Uterus (tissue), 4 donors: Measurements from ENCODE around the gene CUL4A. TPM values are rescaled to one million over a fixed set of nuclear protein-coding genes. Genes with fewer than 3 reads are reported as not detected.

Experiments
- DNase-seq, 2 donors: peaks; one replicate each; pipeline ENCODE4 v3.0.0-alpha.2; 2019 to 2020
- H3K27ac ChIP-seq, 2 donors: fragments of 200-600 bp; sonication (generic); 1 replicate in 1 of 2; 2 replicates in 1 of 2; pipeline ENCODE4 v1.5.1; 2016 to 2018
- H3K27me3 ChIP-seq, 2 donors: fragments of 200-600 bp; sonication (generic); one replicate each; pipeline ENCODE4 v1.5.1; 2018 to 2019; ENCODE audit warnings: control low read depth in 1 of 2
- H3K36me3 ChIP-seq, 2 donors: fragments of 200-600 bp; sonication (generic); one replicate each; pipeline ENCODE4 v1.5.1; 2019; ENCODE audit warnings: control low read depth in 1 of 2
- H3K4me1 ChIP-seq, 2 donors: fragments of 200-600 bp; sonication (generic); one replicate each; pipeline ENCODE4 v1.5.1; 2018 to 2019; ENCODE audit warnings: control low read depth in 1 of 2
- H3K4me3 ChIP-seq, 2 donors: fragments of 200-600 bp; sonication (generic); 1 replicate in 1 of 2; 2 replicates in 1 of 2; pipeline ENCODE4 v1.5.1; 2018 to 2019; ENCODE audit warnings: mild to moderate bottlenecking in 1 of 2
- H3K9me3 ChIP-seq, 2 donors: fragments of 200-600 bp; sonication (generic); one replicate each; pipeline ENCODE4 v1.5.1; 2019; ENCODE audit warnings: control low read depth in 1 of 2
- POLR2A ChIP-seq, 2 donors: fragments of 450-650 bp; IDR thresholded peaks; one replicate each; pipeline ENCODE4 v1.6.1; 2016; ENCODE audit warnings: antibody characterized with exemption in 2 of 2, mild to moderate bottlenecking in 1 of 2, moderate library complexity in 1 of 2
- intact Hi-C: fragments of 100-400 bp; cut with DNase I; formaldehyde crosslinking; loops from one replicate; pipeline ENCODE4 v1.15.1; 2023; ENCODE audit warnings: low total_unique reads
- total RNA-seq, 4 donors: library from RNA; depleted of rRNA in 3 of 4; stranded (reverse); fragments of >200 nt in 3 of 4; gene quantifications; one replicate each; pipeline versions ENCODE4 v1.1.0 to v1.2.4, GENCODE V29; 2014 to 2023
- TF ChIP-seq, protein P1 (sequence below), 4 experiments: fragments of 200-600 bp in 2 of 4; fragments of 450-650 bp in 2 of 4; sonication (generic) in 2 of 4; IDR thresholded peaks; one replicate each; pipeline ENCODE4 v1.5.1; 2016 to 2019; ENCODE audit warnings: antibody characterized with exemption in 4 of 4, mild to moderate bottlenecking in 2 of 4, moderate library complexity in 1 of 4
- donor health status: DM: yes; HTN: yes; CAD: no.

Gene CUL4A
- total RNA-seq, 4 donors from 2014 or later = 34.3 to 110 (median 66.1) TPM

DNA sequence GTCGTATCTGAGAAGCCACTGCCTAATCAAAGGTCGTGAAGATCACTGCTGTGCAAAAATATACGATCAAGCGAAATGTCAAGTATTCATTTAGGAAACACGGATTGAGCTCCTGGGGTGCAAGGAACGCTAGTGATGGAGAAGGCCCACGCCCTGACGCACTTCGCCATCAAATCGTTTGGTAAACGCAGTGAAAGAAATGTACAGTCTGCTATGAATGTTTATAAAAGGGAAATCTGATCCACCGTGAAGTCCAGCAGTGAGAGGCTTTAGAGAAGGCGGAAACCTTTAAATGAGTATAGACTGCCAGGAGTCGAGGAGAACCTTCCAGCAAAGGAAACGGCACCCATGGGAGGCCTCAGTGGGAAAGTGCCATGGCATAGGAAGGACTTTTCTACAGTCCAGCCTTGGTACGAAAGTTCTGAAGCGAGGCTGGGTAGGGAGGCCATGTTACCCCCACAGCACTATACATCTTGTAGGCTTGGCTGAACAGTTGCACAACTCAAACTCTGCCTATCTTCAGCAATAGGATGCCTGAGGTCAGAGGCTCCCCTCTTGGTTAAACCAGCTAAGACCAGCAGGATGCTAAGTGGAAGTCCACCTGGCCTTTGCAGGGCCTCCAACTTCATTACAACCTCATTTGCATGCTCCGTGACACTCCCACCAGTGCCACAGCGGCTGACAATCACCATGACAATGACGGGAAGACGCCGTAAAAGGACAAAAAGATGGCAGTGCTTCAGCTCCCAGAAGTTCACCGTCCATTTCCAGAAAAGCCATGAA is 21.3 kb upstream of the CUL4A start:
- intact Hi-C loops = no loop called here
- Histone ChIP-seq H3K27me3 (no peaks in the 10 kb centered on the region), H3K4me3 (no peak overlapping the region), H3K4me1 (no peaks in the 10 kb centered on the region), H3K9me3 (no peaks in the 10 kb centered on the region), H3K36me3 (no peaks in the 10 kb centered on the region), H3K27ac (no peak overlapping the region)
- TF ChIP-seq, protein P1, sequence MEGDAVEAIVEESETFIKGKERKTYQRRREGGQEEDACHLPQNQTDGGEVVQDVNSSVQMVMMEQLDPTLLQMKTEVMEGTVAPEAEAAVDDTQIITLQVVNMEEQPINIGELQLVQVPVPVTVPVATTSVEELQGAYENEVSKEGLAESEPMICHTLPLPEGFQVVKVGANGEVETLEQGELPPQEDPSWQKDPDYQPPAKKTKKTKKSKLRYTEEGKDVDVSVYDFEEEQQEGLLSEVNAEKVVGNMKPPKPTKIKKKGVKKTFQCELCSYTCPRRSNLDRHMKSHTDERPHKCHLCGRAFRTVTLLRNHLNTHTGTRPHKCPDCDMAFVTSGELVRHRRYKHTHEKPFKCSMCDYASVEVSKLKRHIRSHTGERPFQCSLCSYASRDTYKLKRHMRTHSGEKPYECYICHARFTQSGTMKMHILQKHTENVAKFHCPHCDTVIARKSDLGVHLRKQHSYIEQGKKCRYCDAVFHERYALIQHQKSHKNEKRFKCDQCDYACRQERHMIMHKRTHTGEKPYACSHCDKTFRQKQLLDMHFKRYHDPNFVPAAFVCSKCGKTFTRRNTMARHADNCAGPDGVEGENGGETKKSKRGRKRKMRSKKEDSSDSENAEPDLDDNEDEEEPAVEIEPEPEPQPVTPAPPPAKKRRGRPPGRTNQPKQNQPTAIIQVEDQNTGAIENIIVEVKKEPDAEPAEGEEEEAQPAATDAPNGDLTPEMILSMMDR (IDR thresholded peaks at IDR 0.05) = no peak
- no peak for TF ChIP-seq POLR2A (IDR thresholded peaks at IDR 0.05)
- no peak for DNase-seq

DNA sequence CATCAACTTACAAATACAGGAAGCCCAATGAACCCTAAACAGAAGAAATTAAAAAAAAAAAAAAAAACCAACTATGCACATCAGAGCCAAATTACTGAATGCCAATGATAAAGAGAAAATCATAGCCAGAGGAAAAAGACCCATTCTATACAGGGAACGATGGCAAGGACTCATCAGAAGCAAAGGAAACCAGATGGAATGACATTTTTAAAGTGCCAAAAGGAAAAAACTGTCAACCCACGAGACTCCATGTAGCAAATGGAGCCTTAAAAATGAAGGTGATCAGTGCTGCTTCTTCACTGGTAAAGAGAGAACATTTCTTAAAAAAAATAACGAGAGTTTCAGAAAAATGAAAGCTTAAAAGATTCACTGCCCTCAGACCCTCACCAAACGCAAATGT is 19.2 kb upstream of the CUL4A start:
- H3K9me3 ChIP-seq = no peaks in the 10 kb centered on the region
- H3K4me1 ChIP-seq = no peaks in the 10 kb centered on the region
- H3K4me3 ChIP-seq = no peak overlapping the region
- TF ChIP-seq POLR2A (IDR thresholded peaks at IDR 0.05) = no peak
- TF ChIP-seq, protein P1 (IDR thresholded peaks at IDR 0.05) = no peak
- intact Hi-C loops = no loop called here
- H3K27ac ChIP-seq = no peak overlapping the region
- no peaks in the 10 kb centered on the region for H3K27me3 ChIP-seq
- no peak for DNase-seq
- no peaks in the 10 kb centered on the region for H3K36me3 ChIP-seq

DNA sequence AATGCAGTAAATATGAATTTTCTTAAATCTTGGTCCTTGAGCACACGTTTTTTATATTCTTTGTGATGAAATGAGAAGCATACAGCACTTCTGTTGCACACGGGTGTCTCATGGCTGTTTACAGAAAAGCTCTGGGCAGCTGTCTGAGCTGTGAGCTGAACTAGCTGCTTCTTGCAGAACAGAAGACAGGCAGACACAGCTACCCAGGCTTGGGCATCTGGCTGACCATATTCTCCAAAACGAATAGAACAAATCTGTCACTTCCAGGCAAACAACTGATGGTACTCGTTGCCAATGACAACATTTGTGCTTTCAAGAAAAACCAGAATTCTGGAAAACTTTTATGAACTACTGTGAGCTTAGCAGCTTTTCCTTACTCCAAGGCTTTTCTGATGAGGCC is 17.1 kb upstream of the CUL4A start:
- H3K27me3 ChIP-seq = no peaks in the 10 kb centered on the region
- DNase-seq = no peak
- no peaks in the 10 kb centered on the region for H3K36me3 ChIP-seq
- H3K4me3 ChIP-seq = no peak overlapping the region
- intact Hi-C loops = no loop called here
- H3K27ac ChIP-seq = no peak overlapping the region
- TF ChIP-seq, protein P1 (IDR thresholded peaks at IDR 0.05) = no peak
- no peak for TF ChIP-seq POLR2A (IDR thresholded peaks at IDR 0.05)
- no peaks in the 10 kb centered on the region for H3K9me3 ChIP-seq
- H3K4me1 ChIP-seq = no peaks in the 10 kb centered on the region

DNA sequence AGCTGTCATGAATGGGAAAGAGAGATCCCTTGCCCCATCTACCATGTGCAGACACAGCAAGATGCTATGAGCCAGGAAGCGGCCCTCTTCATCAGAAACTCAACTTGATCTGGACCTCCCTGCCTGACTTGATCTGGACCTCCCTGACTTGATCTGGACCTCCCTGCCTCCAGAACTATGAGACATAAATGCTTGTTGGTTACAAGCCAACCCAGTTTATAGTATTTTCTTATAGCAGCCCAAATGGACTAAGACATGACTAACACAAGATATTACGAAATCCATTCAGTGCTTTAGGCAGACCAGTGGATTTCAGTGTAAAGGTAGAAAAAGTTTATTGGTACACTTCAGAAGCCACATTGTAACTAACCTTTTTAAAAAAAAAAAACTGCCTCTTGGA is 16.5 kb upstream of the CUL4A start:
- intact Hi-C loops = no loop called here

DNA sequence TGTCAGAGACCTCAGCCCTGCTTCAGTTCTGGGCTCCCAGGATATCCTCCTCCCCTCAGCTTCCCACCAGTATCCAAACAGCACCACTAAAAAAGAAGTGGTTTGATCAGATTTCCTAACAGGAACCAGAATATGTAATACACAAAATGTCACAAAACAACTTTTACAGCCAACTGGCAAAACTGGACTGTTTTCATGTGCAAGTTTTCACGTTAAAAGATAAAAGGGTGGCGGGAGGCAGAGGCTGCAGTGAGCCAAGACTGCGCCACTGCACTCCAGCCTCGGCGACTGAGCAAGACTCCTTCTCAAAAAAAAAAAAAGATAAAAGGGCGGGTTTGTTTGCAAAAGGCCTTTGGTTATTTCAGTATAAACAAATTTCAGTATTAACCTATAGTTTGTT is 14.1 kb upstream of the CUL4A start:
- no peaks in the 10 kb centered on the region for H3K4me1 ChIP-seq
- H3K36me3 ChIP-seq = no peaks in the 10 kb centered on the region
- no peak for DNase-seq
- no peak overlapping the region for H3K27ac ChIP-seq
- H3K4me3 ChIP-seq = no peak overlapping the region
- H3K9me3 ChIP-seq = no peaks in the 10 kb centered on the region
- intact Hi-C loops = no loop called here
- H3K27me3 ChIP-seq = no peaks in the 10 kb centered on the region
- TF ChIP-seq, protein P1 (IDR thresholded peaks at IDR 0.05) = no peak
- TF ChIP-seq POLR2A (IDR thresholded peaks at IDR 0.05) = no peak

More for the DNA sequence above, 16.5 kb upstream of the CUL4A start:
- H3K9me3 ChIP-seq = no peaks in the 10 kb centered on the region
- H3K4me1 ChIP-seq = no peaks in the 10 kb centered on the region
- no peak for TF ChIP-seq POLR2A (IDR thresholded peaks at IDR 0.05)
- TF ChIP-seq, protein P1 (IDR thresholded peaks at IDR 0.05) = no peak
- H3K4me3 ChIP-seq = no peak overlapping the region
- H3K27ac ChIP-seq = no peak overlapping the region
- DNase-seq = no peak
- H3K27me3 ChIP-seq = no peaks in the 10 kb centered on the region
- no peaks in the 10 kb centered on the region for H3K36me3 ChIP-seq
